Osteoblast (primary cell): ENCODE measurements around the gene GNMT. TPM values are rescaled to one million over a fixed set of nuclear protein-coding genes. Genes with fewer than 3 reads are reported as not detected.

Source experiments
- DNase-seq: peaks from one replicate; pipeline ENCODE4 v3.0.0; 2011; ENCODE audit warnings: low spot score, mixed read lengths; ENCODE audit not compliant: insufficient read length; ENCODE audit errors: missing footprints
- H2AFZ ChIP-seq: 2 replicates; pipeline ENCODE4 v1.6.0; 2011; ENCODE audit warnings: mild to moderate bottlenecking, low read length
- H3K27ac ChIP-seq: 2 replicates; pipeline ENCODE4 v1.5.1; 2011; ENCODE audit warnings: mild to moderate bottlenecking, low read depth, low read length, moderate library complexity
- H3K27me3 ChIP-seq: 2 replicates; pipeline ENCODE4 v1.6.0; 2012; ENCODE audit warnings: mild to moderate bottlenecking, control low read depth, inconsistent platforms, low read length, moderate library complexity; ENCODE audit not compliant: insufficient read depth
- H3K36me3 ChIP-seq: 2 replicates; pipeline ENCODE4 v1.5.1; 2011; ENCODE audit warnings: mild to moderate bottlenecking, low read length, control low read depth, moderate library complexity; ENCODE audit not compliant: insufficient read depth
- H3K4me1 ChIP-seq: 2 replicates; pipeline ENCODE4 v1.5.1; 2011; ENCODE audit warnings: mild to moderate bottlenecking, low read length, control low read depth, moderate library complexity; ENCODE audit not compliant: insufficient read depth
- H3K4me2 ChIP-seq: 2 replicates; pipeline ENCODE4 v1.6.0; 2011; ENCODE audit warnings: mild to moderate bottlenecking, low read length; ENCODE audit not compliant: insufficient read depth
- H3K4me3 ChIP-seq: fragments of 200-600 bp; sonication (generic); 3 replicates; pipeline ENCODE4 v1.5.1; 2012; ENCODE audit warnings: mild to moderate bottlenecking, low read length, inconsistent platforms; ENCODE audit not compliant: insufficient read depth
- H3K79me2 ChIP-seq: 2 replicates; pipeline ENCODE4 v1.6.0; 2012; ENCODE audit warnings: mild to moderate bottlenecking, low read length, control low read depth, inconsistent platforms; ENCODE audit not compliant: insufficient read depth
- H3K9me3 ChIP-seq: 2 replicates; pipeline ENCODE4 v1.5.1; 2011; ENCODE audit warnings: low read depth, low read length, control low read depth
- H4K20me1 ChIP-seq: 2 replicates; pipeline ENCODE4 v1.6.0; 2012; ENCODE audit warnings: mild to moderate bottlenecking, low read length, control low read depth; ENCODE audit not compliant: insufficient read depth
- CTCF ChIP-seq: IDR thresholded peaks from 2 replicates; pipeline ENCODE4 v1.5.1; 2011; ENCODE audit warnings: mild to moderate bottlenecking, low read depth, low read length, moderate library complexity; ENCODE audit errors: extremely low read depth
- total RNA-seq: library from RNA; depleted of rRNA; stranded (reverse); fragments of >200 nt; gene quantifications from 2 replicates; pipeline ENCODE4 v1.2.3, GENCODE V29; 2012

Gene GNMT
- total RNA-seq, 1 donor: 0.72 TPM

GRCh38 chr6:42959917-42960242 lies 674 bp upstream of the GNMT start:
- no peak for DNase-seq
- Histone ChIP-seq H3K27ac (no peak overlapping the region), H3K4me1 (peaks cover 11% of the 10 kb centered on the region), H3K9me3 (no peaks in the 10 kb centered on the region), H3K4me3 (peak overlapping the region; percentile 70), H3K36me3 (peaks cover 9% of the 10 kb centered on the region), H3K79me2 (no peaks in the 10 kb centered on the region), H3K4me2 (peak overlapping the region; percentile 92), H2AFZ (peak overlapping the region; percentile 81), H3K27me3 (no peaks in the 10 kb centered on the region), H4K20me1 (no peaks in the 10 kb centered on the region)
- no peak for TF ChIP-seq CTCF

GRCh38 chr6:42961020-42961470 lies 491 bp downstream of the GNMT start:
- H2AFZ ChIP-seq: peak overlapping the region; percentile 81
- H3K27me3 ChIP-seq: no peaks in the 10 kb centered on the region
- H3K79me2 ChIP-seq: no peaks in the 10 kb centered on the region
- H3K4me2 ChIP-seq: peak overlapping the region; percentile 92
- H3K27ac ChIP-seq: no peak overlapping the region
- H3K9me3 ChIP-seq: no peaks in the 10 kb centered on the region
- peaks cover 17% of the 10 kb centered on the region for H3K36me3 ChIP-seq
- no peak for TF ChIP-seq CTCF
- H3K4me3 ChIP-seq: peak overlapping the region; percentile 70
- H4K20me1 ChIP-seq: no peaks in the 10 kb centered on the region
- peaks cover 11% of the 10 kb centered on the region for H3K4me1 ChIP-seq
- DNase-seq: no peak

GRCh38 chr6:42962096-42962495 lies 1.5 kb downstream of the GNMT start:
- Histone ChIP-seq H3K36me3 (peaks cover 25% of the 10 kb centered on the region), H3K27ac (no peak overlapping the region), H3K9me3 (no peaks in the 10 kb centered on the region), H3K4me2 (no peak overlapping the region), H3K4me3 (no peak overlapping the region), H3K79me2 (no peaks in the 10 kb centered on the region), H4K20me1 (no peaks in the 10 kb centered on the region), H3K27me3 (no peaks in the 10 kb centered on the region), H3K4me1 (peaks cover 11% of the 10 kb centered on the region), H2AFZ (no peak overlapping the region)
- no peak for DNase-seq
- TF ChIP-seq CTCF: no peak

GRCh38 chr6:42962502-42963178 lies 2.1 kb downstream of the GNMT start:
- peaks cover 11% of the 10 kb centered on the region for H3K4me1 ChIP-seq

More at GRCh38 chr6:42962502-42963178, 2.1 kb downstream of the GNMT start:
- no peak for TF ChIP-seq CTCF
- H3K36me3 ChIP-seq: peaks cover 25% of the 10 kb centered on the region
- H3K4me3 ChIP-seq: no peak overlapping the region
- H3K9me3 ChIP-seq: no peaks in the 10 kb centered on the region
- no peak overlapping the region for H3K4me2 ChIP-seq
- DNase-seq: no peak
- H4K20me1 ChIP-seq: no peaks in the 10 kb centered on the region
- no peak overlapping the region for H3K27ac ChIP-seq
- H3K27me3 ChIP-seq: no peaks in the 10 kb centered on the region
- no peaks in the 10 kb centered on the region for H3K79me2 ChIP-seq
- no peak overlapping the region for H2AFZ ChIP-seq
